ENCODE measurements around the gene NAB2. TPM values are rescaled to one million over a fixed set of nuclear protein-coding genes. Genes with fewer than 3 reads are reported as not detected.

NAB2 gene
- total and polyA plus RNA-seq, 10 of the 15 experiments (the other 5 are each of a cell fraction or from before 2014, with no cell fraction given): 0.35 to 35.2 (median 15.3) TPM

GRCh38 chr12:57044468-57044867 is 44.4 kb upstream of the NAB2 start:
- DNase-seq (ENCODE audit: low read depth, low spot score) (no peak), FAIRE-seq (no peak), ATAC-seq (no peak)
- no peak overlapping the region for H3K27ac ChIP-seq (ENCODE audit: control insufficient read depth, insufficient read depth)
- H3K4me3 ChIP-seq: no peak overlapping the region
- RAD21 ChIA-PET (ENCODE audit: unreplicated experiment): no interaction called here
- H3K9me3 ChIP-seq (replicated peaks; ENCODE audit: control insufficient read depth, insufficient read depth, low read length): no peaks in the 10 kb centered on the region; the same call in 2 of the 3 replicates
- POLR2A ChIA-PET: no interaction called here
- intact Hi-C loops (cut with micrococcal nuclease; ENCODE audit: unreplicated experiment): no loop called here
- no peaks in the 10 kb centered on the region for H3K79me2 ChIP-seq (ENCODE audit: control insufficient read depth, insufficient read depth, low read length)
- no TSS peak for BruUV-seq (replicated peaks)
- in situ Hi-C loops (cut with MboI): no loop called here
- H2AFZ ChIP-seq (ENCODE audit: control insufficient read depth, low read depth, low read length): no peak overlapping the region
- no peak overlapping the region for H3K4me2 ChIP-seq (ENCODE audit: control insufficient read depth, insufficient read depth)
- 33% methylated on average over 6 of the region's 6 CpGs for WGBS (ENCODE audit: insufficient coverage, insufficient replicate concordance, low lambda C conversion rate, missing lambda C conversion rate)
- no peak overlapping the region for H3K9ac ChIP-seq (ENCODE audit: control insufficient read depth, insufficient read depth, low read length)
- H3K36me3 ChIP-seq (ENCODE audit: control insufficient read depth in 2 of 2, insufficient read depth in 2 of 2, low read length in 1 of 2): no peaks in the 10 kb centered on the region
- SMC1A ChIA-PET (ENCODE audit: uncharacterized antibody, unreplicated experiment): interaction anchor here (1.4 kb wide), 1 partner anchor 12 kb away, joined by 5 read pairs; no protein-coding TSS in a partner anchor
- CTCF ChIA-PET: interaction anchor here (1.1 to 1.4 kb wide), 2 partner anchors 9 to 16 kb away, joined by 3 read pairs; no protein-coding TSS in a partner anchor
- no peak for TF ChIP-seq NFYA (IDR thresholded peaks at IDR 0.05; ENCODE audit: borderline replicate concordance, low read depth, low read length)
- TF ChIP-seq SKIL (IDR thresholded peaks at IDR 0.05; ENCODE audit: low read depth, poor library complexity, severe bottlenecking): no peak
- TF ChIP-seq MAX (IDR thresholded peaks at IDR 0.05; ENCODE audit: low read depth, low read length): no peak
- H3K4me1 ChIP-seq (ENCODE audit: control insufficient read depth, insufficient read depth, low read length): peaks cover 15% of the 10 kb centered on the region
- no peaks in the 10 kb centered on the region for H4K20me1 ChIP-seq (ENCODE audit: control insufficient read depth, insufficient read depth)
- H3K27me3 ChIP-seq (replicated peaks in 1 of 2; ENCODE audit: control insufficient read depth in 2 of 2, insufficient read depth in 2 of 2, low read length in 1 of 2): no peaks in the 10 kb centered on the region; a peak in 1 of 4 replicates

- 69% methylated on average over 3 of the region's 3 CpGs for WGBS (ENCODE audit: insufficient coverage, insufficient replicate concordance, low lambda C conversion rate, missing lambda C conversion rate)
- H3K27me3 ChIP-seq (replicated peaks in 1 of 2; ENCODE audit: control insufficient read depth in 2 of 2, insufficient read depth in 2 of 2, low read length in 1 of 2): no peaks in the 10 kb centered on the region; a peak in 1 of 4 replicates
- FAIRE-seq: no peak
- CTCF ChIA-PET: interaction anchor here (1.1 kb wide), 1 partner anchor 9 kb away, joined by 3 read pairs; no protein-coding TSS in a partner anchor
- H3K27ac ChIP-seq (ENCODE audit: control insufficient read depth, insufficient read depth): no peak overlapping the region
- H3K36me3 ChIP-seq (ENCODE audit: control insufficient read depth in 2 of 2, insufficient read depth in 2 of 2, low read length in 1 of 2): no peaks in the 10 kb centered on the region
- SMC1A ChIA-PET (ENCODE audit: uncharacterized antibody, unreplicated experiment): no interaction called here
- H3K9ac ChIP-seq (ENCODE audit: control insufficient read depth, insufficient read depth, low read length): no peak overlapping the region
- H3K4me1 ChIP-seq (ENCODE audit: control insufficient read depth, insufficient read depth, low read length): peaks cover 15% of the 10 kb centered on the region
- no peaks in the 10 kb centered on the region; the same call in 2 of the 3 replicates for H3K9me3 ChIP-seq (replicated peaks; ENCODE audit: control insufficient read depth, insufficient read depth, low read length)
- no TSS peak for BruUV-seq (replicated peaks)
- H3K4me3 ChIP-seq: no peak overlapping the region
- H3K4me2 ChIP-seq (ENCODE audit: control insufficient read depth, insufficient read depth): no peak overlapping the region
- no peak for ATAC-seq
- H3K79me2 ChIP-seq (ENCODE audit: control insufficient read depth, insufficient read depth, low read length): no peaks in the 10 kb centered on the region
- no peak overlapping the region for H2AFZ ChIP-seq (ENCODE audit: control insufficient read depth, low read depth, low read length)
- no peak for DNase-seq (ENCODE audit: low read depth, low spot score)
- in situ Hi-C loops (cut with MboI) (no loop called here), intact Hi-C loops (cut with micrococcal nuclease; ENCODE audit: unreplicated experiment) (no loop called here)
- H4K20me1 ChIP-seq (ENCODE audit: control insufficient read depth, insufficient read depth): no peaks in the 10 kb centered on the region
- RAD21 ChIA-PET (ENCODE audit: unreplicated experiment): no interaction called here
- POLR2A ChIA-PET: no interaction called here
- TF ChIP-seq BRCA1 (IDR thresholded peaks at IDR 0.05; ENCODE audit: low read depth, low read length): no peak
- TF ChIP-seq CREM (IDR thresholded peaks at IDR 0.05; ENCODE audit: low read depth): no peak
- no peak for TF ChIP-seq ZNF207 (IDR thresholded peaks at IDR 0.05; ENCODE audit: borderline replicate concordance)
- TF ChIP-seq NBN (IDR thresholded peaks at IDR 0.05): no peak
- no peak for TF ChIP-seq PKNOX1 (IDR thresholded peaks at IDR 0.05)
- TF ChIP-seq EGR1 (IDR thresholded peaks at IDR 0.05; ENCODE audit: borderline replicate concordance in 1 of 2, low read depth in 2 of 2, low read length in 2 of 2): no peak
- no peak for TF ChIP-seq ZBTB40 (IDR thresholded peaks at IDR 0.05; ENCODE audit: borderline replicate concordance)
These were observed 44.0 kb upstream of the NAB2 start for GRCh38 chr12:57044889-57045288.
